Right atrium auricular region (tissue), 2 donors: Measurements from ENCODE around the gene GRPEL2. TPM values are rescaled to one million over a fixed set of nuclear protein-coding genes. Genes with fewer than 3 reads are reported as not detected.
A peak's percentile ranks its signal among the peaks of the same experiment; 100 is the strongest.

Experiments
- DNase-seq: peaks from one replicate; pipeline ENCODE4 v3.0.0-alpha.2; 2019; ENCODE audit warnings: low spot score
- H3K27ac ChIP-seq, 2 donors: fragments of 200-600 bp; sonication (generic); 1 replicate in 1 of 2; 2 replicates in 1 of 2; pipeline ENCODE4 v1.5.1; 2016 to 2019
- H3K27me3 ChIP-seq, 2 donors: fragments of 200-600 bp; sonication (generic); one replicate each; pipeline versions ENCODE4 v1.5.1 to v1.6.0; 2017 to 2019
- H3K36me3 ChIP-seq: fragments of 200-600 bp; sonication (generic); one replicate; pipeline ENCODE4 v1.5.1; 2016
- H3K4me1 ChIP-seq, 2 donors: fragments of 200-600 bp; sonication (generic); one replicate each; pipeline versions ENCODE4 v1.5.1 to v1.6.0; 2017 to 2019
- H3K4me3 ChIP-seq, 2 donors: fragments of 200-600 bp; sonication (generic); 1 replicate in 1 of 2; 2 replicates in 1 of 2; pipeline ENCODE4 v1.5.1; 2017 to 2019; ENCODE audit warnings: mild to moderate bottlenecking in 1 of 2, moderate library complexity in 1 of 2
- H3K9me3 ChIP-seq, 2 donors: fragments of 200-600 bp; sonication (generic); one replicate each; pipeline ENCODE4 v1.5.1; 2019
- total RNA-seq, 2 donors: library from RNA; depleted of rRNA; stranded (reverse); fragments of >200 nt; gene quantifications; one replicate each; pipeline ENCODE4 v1.1.0, GENCODE V29; 2016
- TF ChIP-seq, protein P1 (sequence below), 2 donors: fragments of 200-600 bp; sonication (generic); IDR thresholded peaks; one replicate each; pipeline ENCODE4 v1.5.1; 2019; ENCODE audit warnings: antibody characterized with exemption in 2 of 2

The GRPEL2 gene
- total RNA-seq, 2 donors from 2014 or later, result 6.9 to 10.7 TPM

GRCh38 chr5:149379177-149379761, 34.0 kb downstream of the GRPEL2 start, which contains the start of gene IL17B:
Gene IL17B (minus strand): TSS chr5:149379292. CDS start chr5:149379225, 67 bp downstream.
- Histone ChIP-seq H3K4me1 (peaks cover 0 to 47% of the 10 kb centered on the region in 2 donors), H3K27me3 (no peaks in the 10 kb centered on the region), H3K27ac (peak within 1 kb of the TSS; percentile 89 to 93), H3K4me3 (no peak within 1 kb of the TSS), H3K36me3 (no peaks in the 10 kb centered on the region), H3K9me3 (no peaks in the 10 kb centered on the region)
- TF ChIP-seq, protein P1, sequence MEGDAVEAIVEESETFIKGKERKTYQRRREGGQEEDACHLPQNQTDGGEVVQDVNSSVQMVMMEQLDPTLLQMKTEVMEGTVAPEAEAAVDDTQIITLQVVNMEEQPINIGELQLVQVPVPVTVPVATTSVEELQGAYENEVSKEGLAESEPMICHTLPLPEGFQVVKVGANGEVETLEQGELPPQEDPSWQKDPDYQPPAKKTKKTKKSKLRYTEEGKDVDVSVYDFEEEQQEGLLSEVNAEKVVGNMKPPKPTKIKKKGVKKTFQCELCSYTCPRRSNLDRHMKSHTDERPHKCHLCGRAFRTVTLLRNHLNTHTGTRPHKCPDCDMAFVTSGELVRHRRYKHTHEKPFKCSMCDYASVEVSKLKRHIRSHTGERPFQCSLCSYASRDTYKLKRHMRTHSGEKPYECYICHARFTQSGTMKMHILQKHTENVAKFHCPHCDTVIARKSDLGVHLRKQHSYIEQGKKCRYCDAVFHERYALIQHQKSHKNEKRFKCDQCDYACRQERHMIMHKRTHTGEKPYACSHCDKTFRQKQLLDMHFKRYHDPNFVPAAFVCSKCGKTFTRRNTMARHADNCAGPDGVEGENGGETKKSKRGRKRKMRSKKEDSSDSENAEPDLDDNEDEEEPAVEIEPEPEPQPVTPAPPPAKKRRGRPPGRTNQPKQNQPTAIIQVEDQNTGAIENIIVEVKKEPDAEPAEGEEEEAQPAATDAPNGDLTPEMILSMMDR (IDR thresholded peaks at IDR 0.05), result no peak
- no peak for DNase-seq

GRCh38 chr5:149379818-149380374, 34.6 kb downstream of the GRPEL2 start:
- Histone ChIP-seq H3K4me3 (no peak overlapping the region), H3K4me1 (peaks cover 0 to 53% of the 10 kb centered on the region in 2 donors), H3K27ac (peak overlapping the region; percentile 89 to 93), H3K27me3 (no peaks in the 10 kb centered on the region), H3K9me3 (no peaks in the 10 kb centered on the region), H3K36me3 (no peaks in the 10 kb centered on the region)
- TF ChIP-seq, protein P1 (IDR thresholded peaks at IDR 0.05), result no peak
- DNase-seq, result no peak

DNA sequence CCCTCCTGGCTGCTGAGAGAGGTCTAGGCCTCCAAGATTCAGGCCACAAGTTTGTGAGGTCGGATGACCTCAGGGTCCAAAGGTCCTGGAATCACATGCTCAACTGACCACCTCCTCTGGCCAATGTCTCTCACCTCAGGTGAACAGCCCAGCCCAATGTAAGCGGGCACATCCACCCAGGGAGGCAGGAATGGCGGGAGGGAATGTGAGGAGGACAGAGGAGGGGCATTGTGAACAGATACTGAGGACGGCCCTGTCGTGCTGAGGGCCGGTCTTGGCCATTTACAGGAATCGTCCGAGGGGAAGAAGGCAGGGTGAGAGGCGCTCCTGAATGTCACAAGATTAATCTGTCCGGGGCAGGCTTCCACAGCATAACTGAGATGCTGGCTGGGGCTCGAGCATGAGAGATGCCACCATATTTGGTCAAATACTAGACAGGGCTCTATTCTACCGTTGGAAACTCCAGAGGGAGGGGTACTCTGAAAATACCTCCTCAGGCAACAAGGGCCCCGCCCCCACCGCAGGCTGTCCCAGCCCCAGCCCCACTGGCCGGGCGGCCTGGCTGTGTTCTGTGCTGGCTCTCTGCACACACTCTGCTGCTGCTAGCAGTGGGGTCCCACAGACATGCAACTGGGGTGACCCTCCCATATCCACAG, 35.3 kb downstream of the GRPEL2 start:
- H3K4me3 ChIP-seq, result no peak overlapping the region
- peak; percentile 72 for DNase-seq
- no peaks in the 10 kb centered on the region for H3K27me3 ChIP-seq
- peaks cover 0 to 60% of the 10 kb centered on the region in 2 donors for H3K4me1 ChIP-seq
- H3K36me3 ChIP-seq, result no peaks in the 10 kb centered on the region
- peak overlapping the region; percentile 89 to 93 for H3K27ac ChIP-seq
- H3K9me3 ChIP-seq, result no peaks in the 10 kb centered on the region
- TF ChIP-seq, protein P1 (IDR thresholded peaks at IDR 0.05), result no peak

- Histone ChIP-seq H3K27me3 (no peaks in the 10 kb centered on the region), H3K36me3 (no peaks in the 10 kb centered on the region), H3K9me3 (no peaks in the 10 kb centered on the region), H3K4me3 (no peak overlapping the region), H3K4me1 (peaks cover 0 to 68% of the 10 kb centered on the region in 2 donors), H3K27ac (peak overlapping the region; percentile 89 to 93)
- TF ChIP-seq, protein P1 (IDR thresholded peaks at IDR 0.05), result no peak
- no peak for DNase-seq
Measured at GRCh38 chr5:149381261-149381985, 36.1 kb downstream of the GRPEL2 start.

DNA sequence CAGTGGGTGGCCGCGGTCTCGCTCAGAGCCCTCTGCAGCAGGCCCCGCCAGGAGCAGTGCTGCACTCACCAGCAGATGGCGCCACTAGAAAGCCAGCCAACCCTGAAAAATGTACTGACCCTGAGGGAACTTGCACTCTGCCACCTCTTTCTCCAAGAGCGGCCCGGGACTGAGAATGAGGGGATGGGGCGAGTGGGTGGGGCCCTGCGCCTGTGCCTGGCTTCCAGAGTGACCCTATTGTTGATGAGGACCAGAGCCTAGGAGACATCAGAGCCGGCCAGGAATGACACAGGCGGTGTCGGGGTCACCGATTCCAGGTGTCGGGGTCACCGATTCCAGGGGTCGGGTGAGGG, 36.7 kb downstream of the GRPEL2 start:
- no peaks in the 10 kb centered on the region for H3K27me3 ChIP-seq
- H3K9me3 ChIP-seq, result no peaks in the 10 kb centered on the region
- H3K4me3 ChIP-seq, result no peak overlapping the region
- H3K36me3 ChIP-seq, result no peaks in the 10 kb centered on the region
- peaks cover 0 to 73% of the 10 kb centered on the region in 2 donors for H3K4me1 ChIP-seq
- TF ChIP-seq, protein P1 (IDR thresholded peaks at IDR 0.05), result peak; percentile 88 to 98
- peak; percentile 86 for DNase-seq
- peak overlapping the region; percentile 89 to 93 for H3K27ac ChIP-seq
